ENCODE results near the gene SIAE.
"Not testable (repeated sequence)": the region's sequence is repeated elsewhere in the genome, so short reads cannot be mapped to it uniquely, and the experiment has no call there.

The SIAE gene

GRCh38 chr11:124622531-124623451 is 50.7 kb downstream of the SIAE start, which contains the start of gene TBRG1:
Gene TBRG1, plus strand, starts transcription at chr11:124622864. Its CDS starts 220 bp downstream, at chr11:124623084.
- DNase-seq, result peak; percentile 62

DNA sequence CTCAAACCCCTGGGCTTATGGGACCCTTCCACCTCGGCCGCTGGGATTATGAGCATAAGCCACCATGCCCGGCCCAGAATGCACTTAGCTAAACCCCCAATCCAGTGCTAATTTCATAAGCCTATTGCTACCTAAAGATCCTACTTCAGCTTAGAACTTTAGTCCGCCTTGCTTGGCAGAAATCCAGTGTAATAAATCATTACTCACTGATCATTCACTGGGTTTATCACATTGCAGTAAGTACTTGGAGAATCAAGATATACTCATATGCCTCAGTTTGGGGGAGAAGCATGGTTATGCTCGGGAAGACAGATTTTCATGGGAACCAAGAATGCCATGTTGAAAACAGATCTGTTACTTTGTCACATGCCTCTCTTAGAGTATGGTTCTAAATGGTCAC is 54.7 kb downstream of the SIAE start:
- no peak for DNase-seq

DNA sequence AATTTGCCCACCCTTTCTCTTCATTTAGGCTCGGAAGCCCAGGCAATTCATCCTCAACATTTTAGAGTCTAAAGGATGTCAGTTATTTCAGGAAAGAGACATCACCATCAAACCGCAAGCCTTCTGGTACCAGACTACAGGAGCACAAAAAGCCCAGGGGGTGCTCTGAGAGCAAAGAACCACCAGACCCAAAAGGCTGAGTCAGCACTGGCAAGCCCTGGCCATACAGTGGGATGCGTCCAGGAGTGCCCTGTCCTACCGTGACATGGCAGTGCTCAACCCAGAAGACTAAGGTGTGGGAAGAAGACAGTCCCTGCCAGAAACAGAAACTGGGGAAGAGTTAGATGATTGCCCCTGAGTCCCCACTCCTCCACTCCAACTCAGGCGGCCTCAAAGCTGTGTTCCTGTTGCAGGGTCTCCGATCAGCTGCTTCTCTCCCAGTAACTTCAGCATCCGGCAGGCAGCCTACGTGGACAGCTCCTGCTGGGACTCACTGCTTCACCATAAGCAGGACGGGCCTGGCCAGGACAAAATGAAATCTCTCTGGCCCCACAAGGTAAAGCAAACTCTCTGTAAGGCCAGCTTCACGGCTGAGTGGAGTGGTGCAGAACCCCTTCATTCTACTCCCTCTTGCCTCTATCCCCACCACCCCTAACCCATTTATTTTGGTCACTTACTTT is 60.8 kb downstream of the SIAE start:
- no peak for DNase-seq

DNA sequence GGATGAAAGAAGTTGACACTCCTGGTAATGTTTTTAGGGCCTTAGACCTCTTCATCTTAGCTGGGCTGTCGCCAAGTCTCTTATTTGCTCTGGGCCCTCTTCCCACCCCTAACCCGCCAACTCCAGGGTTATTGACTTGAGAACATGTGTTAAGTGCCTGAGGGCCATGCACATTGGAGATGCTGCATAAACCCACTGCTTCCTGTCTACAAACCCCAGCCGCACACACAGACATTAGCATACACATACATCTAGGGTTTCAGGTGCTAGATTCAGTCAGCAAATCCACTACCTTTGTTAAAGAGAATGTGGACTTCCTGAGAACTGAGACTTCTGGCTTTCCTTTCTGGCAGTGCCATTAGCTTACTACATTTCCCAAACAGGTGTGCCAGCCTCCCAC is 61.5 kb downstream of the SIAE start:
- DNase-seq, result no peak

DNA sequence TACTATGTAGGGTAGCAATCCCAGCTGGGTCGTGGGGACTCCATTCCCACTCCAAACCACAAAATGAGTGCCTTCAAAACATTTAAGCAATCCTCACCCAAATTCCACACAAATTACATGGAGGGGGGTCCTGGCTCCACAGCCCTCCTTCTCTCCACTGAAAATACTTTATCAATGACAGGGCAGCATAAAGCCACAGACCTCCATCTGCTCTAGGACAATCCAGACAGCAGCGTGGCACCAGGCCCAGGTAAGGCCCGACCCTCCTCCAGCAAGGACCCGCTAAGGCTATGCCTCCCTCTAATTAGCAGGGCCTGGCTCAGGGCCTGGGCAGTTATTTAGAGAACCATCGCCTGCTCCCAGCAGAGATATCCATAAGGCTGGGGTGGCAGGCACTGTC is 62.5 kb downstream of the SIAE start, which contains the start of gene PANX3:
Gene PANX3, plus strand, starts transcription at position 365 of the 400 bp plus-strand sequence. CDS start 129 bp downstream, outside the sequence.
- DNase-seq, result no peak

GRCh38 chr11:124610295-124610694 is 63.2 kb downstream of the SIAE start:
- DNase-seq, result no peak

- no peak for DNase-seq
Observed at GRCh38 chr11:124608147-124608546, 65.4 kb downstream of the SIAE start.

DNA sequence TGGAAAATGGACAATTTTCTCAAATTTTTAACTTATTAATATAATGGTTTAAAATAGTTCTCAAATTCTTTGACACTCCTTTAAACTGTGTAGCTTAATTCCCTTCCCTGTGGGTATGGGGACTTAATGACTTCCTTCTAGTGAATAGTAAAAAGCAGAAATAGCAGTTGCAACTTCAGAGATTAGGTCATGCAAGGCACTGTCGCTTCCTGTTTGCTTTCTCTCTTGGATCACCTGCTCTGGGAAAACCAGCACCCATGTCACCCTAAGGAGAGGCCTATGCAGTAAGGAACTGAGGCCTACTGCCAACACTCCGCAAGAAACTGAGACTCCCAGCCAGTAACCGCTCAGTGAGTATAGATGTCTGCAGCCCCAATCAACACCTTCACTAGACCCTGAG is 67.8 kb downstream of the SIAE start:
- DNase-seq, result no peak

GRCh38 chr11:124602723-124603122 is 70.8 kb downstream of the SIAE start:
- not testable (repeated sequence) for DNase-seq

- no peak for DNase-seq
Observed at GRCh38 chr11:124602193-124602592, 71.3 kb downstream of the SIAE start.

DNA sequence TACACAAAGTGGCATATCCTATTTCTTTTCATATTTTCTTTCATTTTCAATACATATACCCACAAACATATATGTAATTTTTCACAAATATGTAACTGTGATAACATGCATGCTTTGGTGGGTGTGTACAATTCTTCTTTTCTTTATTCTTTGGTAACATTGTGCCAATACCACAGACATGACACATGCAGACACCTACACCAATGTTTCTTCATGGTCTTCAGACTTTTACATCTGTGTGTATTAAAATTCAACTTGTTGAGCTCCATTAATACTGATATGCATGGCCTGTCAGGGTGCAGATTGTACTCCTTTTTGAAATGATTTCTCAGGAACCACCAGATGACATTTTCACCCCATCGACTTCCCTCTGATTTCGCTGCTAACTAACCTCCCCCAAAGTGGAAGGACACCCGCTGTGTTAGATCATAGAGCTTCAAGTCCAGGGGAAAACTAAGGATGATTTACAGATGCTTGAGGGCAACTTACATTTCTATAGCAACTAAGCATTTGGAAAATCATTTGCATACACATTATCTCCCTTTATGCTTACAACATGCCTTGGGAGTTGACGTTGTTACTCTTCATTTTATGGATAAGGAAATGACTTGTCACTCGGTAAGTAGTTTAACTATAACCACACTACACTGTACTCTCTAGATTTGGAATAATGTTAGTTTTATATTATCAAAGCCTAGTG is 72.8 kb downstream of the SIAE start:
- DNase-seq, result no peak

DNA sequence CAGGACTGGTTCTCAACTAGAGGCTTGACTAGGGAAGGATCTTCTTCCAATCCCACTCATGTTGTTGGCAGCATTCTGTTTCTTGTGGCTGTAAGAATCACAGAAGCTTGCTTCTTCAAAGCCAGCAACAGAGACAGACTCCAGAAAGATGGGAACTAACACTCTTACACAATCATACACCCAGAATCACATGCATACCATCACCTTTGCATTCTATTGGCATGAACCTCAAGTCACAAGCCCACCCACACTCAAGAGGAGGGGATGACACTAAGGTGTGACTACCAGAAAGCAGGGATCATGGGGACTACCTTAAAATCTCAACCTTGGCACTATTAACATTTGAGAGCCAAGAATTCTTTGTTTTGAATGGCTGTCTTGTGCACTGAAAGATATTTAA is 75.9 kb downstream of the SIAE start:
- DNase-seq, result no peak

GRCh38 chr11:124595302-124595701 is 78.2 kb downstream of the SIAE start:
- DNase-seq, result no peak

GRCh38 chr11:124592627-124593026 is 80.9 kb downstream of the SIAE start:
- no peak for DNase-seq

DNA sequence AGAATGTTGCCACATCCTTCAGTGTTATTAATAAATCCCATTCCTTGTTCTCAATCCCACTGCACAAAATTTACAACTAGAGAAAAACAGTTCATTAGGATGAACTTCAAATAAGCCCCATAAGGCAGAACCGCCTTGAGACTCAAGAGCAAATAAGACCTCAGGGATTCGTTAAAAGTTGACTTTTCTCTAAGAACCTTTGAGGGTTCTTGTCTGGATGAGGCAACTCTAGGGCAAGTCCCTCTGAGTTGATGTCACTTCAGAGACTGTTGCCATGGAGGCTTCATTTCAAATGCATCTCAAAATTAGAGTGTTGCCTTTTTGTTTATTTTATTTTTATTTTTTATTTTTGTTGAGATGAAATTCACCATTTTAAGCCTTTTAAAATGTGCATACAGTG is 82.1 kb downstream of the SIAE start:
- DNase-seq, result no peak

DNA sequence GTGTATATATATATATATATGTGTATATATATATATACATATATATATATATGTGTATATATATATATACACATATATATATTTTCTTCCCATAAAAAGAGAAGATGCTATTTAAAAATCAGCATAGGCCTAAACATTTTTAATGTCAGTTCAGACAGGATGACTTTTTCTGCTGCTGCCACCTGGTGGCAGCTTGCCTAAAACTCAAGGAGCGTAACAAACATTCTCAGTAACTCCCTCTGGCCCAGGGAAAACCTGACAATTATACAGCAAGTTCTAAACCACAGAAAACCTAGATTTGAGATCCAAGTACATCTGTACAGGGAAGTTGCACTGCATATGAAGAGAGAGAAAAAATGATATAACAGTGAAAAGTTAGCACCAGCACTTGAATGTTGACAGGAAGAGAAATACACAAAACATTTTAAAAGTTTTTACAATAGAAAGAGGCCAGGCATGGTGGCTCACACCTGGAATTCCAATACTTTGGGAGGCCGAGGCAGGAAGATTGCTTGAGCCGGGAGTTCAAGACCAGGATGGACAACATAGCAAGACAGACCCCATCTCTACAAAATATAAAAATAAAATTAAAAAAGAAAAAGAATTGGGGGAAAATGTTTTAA is 87.2 kb downstream of the SIAE start:
- peak; percentile 1 for DNase-seq

- DNase-seq, result no peak
Observed at GRCh38 chr11:124584681-124585372, 88.7 kb downstream of the SIAE start.

DNA sequence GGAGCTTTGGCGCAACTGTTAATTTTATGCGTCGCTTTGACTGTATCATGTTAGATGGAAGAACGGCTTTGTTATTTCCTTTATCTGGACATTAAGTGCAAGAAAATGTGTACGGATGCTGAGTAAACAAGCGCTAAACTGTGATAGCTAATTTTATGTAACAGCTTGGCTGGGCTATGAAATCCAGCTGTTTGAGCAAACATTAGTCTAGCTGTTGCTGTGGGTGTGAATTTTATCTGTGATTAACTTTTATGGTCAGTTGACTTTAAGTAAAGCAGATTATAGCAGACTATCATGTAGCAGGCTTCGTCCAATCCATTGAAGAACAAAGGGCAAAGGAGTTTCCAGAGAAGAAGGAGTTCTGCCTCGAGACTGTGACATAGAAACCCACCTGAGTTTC is 89.8 kb downstream of the SIAE start:
- peak; percentile 75 for DNase-seq

Measured in NCI-H748 treated with DMSO at 0.1 percent for 48 hours (cell line).